Stimulated activated CD4-positive, alpha-beta T cell treated with anti-CD3 and anti-CD28 coated beads, Interleukin-2, amount 100 ng/mL, for 24 hours (primary cell): Measurements from ENCODE around the gene ANAPC2.

Experiments
- DNase-seq, 2 donors: peaks; one replicate each; pipeline ENCODE4 v3.0.0-alpha.2; 2020

ANAPC2 gene

DNA sequence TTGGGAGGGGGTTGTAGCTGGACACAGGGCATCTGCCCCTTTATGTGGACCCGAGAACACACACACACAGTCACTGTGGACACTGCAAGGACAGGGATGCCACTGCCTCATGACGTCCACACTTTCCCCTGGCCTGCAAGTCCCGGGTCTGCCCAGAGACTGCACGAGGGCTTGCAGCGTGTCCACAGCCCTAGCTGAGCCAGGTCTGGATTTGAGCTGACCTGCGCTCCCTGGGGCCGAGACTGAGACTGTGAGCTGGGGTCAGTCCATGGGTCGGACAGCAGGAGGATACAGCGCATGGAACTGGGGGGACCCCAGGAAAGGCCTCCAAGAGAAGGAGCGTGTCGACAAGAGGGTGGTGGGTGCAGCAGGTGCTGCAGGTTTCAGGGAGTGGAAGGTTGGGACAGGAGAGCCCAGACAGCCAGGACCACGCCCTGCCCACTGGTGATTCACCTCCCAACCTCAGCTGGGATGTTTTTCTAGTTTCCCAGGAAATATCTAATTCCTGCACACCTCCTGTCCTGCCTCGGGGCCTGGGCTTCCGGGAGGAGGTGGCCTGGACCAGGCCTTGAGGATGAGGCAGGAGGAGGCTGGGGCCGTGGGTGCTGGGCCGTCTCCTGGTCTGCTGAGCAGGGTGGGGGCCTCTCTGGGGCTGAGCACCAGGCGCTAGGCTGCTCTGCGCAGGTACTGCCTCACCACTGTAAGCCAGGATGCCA lies 38.1 kb upstream of the ANAPC2 start:
- no peak for DNase-seq

DNA sequence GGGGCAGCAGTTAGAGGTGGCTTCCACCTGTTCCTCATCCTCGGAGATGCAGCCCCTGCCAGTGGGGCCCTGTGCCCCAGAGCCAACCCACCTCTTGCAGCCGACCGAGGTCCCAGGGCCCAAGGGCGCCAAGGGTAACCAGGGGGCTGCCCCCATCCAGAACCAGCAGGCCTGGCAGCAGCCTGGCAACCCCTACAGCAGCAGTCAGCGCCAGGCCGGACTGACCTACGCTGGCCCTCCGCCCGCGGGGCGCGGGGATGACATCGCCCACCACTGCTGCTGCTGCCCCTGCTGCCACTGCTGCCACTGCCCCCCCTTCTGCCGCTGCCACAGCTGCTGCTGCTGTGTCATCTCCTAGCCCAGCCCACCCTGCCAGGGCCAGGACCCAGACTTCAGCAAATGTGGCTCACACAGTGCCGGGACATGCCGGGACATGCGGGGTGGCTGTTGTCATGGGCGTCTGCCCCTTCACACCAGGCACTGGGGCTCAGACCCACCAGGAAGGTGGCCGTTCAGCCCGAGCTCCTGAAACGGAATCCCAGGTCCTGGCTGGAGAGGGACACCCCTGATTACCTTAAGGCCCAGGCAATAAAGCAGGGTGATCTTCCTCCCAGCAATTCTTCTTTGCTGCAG lies 37.5 kb upstream of the ANAPC2 start:
- no peak for DNase-seq

DNA sequence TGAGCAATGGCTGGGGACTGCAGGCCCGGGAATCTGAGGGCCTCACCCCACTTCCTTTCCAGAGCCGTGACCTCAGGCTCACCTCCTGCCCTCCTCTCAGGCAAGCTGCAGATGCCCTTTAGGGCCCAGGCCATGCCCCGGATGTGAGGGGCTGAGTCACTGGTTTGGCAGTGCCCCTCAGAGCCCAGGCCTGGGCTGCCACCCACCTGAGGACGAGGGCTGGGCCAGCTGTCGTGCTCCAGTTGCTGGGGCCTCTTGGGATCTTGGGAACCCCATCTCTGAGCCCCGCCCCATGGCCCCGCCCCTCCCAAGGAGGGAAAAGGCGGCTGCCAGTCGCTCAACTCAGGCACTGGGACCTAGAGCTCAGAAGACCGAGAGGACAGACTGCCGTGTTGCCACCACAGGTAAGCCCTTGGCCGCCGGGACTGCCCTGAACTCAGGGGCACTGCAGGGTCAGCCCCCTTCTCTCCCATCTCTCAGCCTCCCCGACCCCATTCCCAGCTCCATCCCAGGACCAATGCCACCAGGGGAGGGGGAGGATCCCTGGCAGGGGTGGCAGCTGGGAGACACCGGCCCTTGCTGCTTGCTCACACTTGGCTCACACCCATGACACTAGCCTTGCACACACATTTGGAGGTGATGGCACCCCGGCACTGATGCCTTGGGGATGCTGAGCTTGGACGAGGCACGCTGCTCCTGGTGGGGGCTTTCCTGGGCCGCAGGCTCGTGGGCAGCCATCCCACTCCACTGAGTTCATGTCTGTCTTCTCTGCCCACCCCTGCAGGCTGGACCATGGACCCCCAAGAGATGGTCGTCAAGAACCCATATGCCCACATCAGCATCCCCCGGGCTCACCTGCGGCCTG lies 36.7 kb upstream of the ANAPC2 start, which contains the start of gene CYSRT1:
Gene CYSRT1, plus strand, starts transcription at position 345 of the 865 bp plus-strand sequence. Its CDS starts 448 bp downstream, at position 793.
- no peak for DNase-seq

DNA sequence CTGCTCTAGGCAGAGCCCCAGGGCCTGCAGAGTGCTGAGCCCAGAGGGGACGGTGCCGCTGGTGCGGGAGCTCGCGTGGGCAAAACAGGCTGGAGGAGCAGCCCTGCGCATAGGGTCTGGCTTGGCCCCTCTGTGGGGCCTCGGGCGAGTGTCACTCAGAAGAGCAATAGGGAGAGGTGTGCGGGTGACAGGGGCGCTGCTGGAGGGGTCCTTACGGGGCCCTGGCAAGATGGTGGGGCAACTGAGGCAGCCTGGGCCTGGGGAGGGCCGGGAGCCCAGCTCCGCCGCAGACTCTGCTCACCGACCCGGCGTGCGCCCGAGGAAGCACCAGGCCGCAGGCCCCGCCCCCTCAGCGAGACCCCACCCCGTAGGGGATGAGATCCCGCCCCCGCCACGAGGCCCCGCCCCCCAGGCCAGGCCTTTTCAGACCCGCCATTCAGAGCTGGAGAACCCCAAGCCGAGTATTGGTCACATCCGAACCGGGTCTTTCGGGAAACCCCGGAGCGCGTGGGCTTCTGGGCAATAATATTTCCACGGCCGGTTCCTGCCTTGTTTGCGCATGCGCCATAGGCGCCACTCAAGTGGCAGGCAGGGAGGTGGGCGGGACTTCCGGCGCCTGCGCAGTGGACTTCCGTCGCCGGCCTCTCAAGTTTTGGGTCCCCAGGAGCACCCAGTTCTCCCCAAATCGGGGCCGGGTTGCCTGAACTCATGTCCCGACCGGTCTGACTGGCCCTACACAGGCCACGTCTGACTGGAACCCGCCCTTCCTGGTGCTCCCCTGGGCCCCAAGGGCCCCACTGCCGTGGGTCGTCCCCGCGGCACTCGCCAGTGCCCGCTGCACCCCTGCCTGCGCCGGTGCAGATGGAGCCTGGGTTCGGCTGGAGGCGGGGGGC lies 35.0 kb upstream of the ANAPC2 start:
- DNase-seq: peak; percentile 98 to 99

DNA sequence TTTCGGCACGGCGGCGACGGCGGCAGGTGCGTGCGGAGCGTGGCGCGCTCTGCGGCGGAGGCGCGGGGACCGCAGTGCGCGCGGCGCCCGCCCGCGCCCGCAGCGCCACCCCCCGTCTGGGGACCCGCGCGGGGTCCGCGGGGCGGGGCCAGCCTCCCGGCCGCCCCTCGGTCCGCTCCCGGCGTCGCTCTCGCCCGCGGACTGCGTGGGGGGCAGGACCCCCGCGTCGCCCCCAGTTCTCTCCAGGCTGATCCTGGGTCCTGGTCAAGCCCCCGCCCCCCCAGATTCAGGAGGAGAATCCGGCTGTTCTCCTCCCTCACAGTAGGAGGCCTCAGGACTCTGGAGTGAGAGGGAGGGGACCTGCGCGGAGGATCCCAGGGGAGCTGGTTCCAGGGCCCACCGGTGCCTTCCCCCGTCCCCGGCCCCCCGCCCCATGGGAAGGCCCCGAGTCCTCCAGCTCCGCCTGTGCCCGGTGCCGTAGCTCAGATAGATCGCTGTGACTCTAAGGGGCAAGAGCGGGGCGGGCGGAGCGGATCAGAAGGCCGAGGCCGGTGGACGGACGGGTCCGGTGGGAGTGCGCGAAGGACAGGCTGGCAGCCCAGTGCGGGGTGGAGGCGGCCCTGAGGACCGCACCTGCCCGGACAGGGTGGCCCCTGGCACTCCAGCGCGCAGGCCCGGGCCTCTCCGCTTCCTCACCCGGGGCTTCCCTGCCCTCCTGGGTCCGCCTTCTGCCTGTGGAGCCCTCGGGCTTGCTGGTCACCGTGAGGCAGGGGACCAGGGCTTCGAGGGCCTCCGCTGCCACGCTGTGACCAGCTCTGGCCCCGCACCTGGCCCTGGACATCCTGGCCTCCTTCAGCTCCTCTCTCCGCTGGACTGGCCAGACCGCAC lies 34.1 kb upstream of the ANAPC2 start, which contains the start of gene RNF208:
Gene RNF208, minus strand, starts transcription at position 51 of the 888 bp plus-strand sequence. CDS start 1,028 bp downstream, outside the sequence.
- no peak for DNase-seq

DNA sequence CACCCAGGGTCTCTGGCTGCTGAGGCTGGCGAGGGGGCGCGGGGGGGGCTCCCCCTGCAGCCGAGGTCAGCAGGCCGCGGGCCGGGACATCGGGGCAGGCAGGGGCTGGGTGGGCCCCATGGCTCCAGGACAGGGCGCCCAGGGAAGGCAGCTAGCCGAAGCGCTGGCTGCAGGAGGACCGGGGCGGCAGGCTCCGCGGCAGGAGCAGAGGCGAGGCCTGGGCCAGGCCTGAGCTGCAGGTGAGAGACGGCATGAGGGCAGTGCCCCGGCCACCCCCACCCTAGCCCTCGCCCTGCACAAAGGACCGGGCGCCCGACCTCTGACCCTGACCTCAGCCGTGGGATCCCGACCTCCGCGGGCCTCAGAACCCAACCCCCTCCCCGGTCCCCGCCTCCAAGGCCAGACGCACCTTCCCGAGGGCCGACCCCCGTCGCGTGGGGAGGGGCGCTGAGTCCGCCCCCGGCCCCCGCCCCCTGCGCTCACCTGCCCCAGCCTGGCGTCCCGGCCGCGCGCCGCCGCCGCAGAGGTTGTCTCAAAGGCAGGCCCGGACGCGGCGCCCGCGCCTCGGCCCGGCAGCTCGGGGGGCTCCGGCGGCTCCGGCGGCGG lies 33.2 kb upstream of the ANAPC2 start:
- no peak for DNase-seq

DNA sequence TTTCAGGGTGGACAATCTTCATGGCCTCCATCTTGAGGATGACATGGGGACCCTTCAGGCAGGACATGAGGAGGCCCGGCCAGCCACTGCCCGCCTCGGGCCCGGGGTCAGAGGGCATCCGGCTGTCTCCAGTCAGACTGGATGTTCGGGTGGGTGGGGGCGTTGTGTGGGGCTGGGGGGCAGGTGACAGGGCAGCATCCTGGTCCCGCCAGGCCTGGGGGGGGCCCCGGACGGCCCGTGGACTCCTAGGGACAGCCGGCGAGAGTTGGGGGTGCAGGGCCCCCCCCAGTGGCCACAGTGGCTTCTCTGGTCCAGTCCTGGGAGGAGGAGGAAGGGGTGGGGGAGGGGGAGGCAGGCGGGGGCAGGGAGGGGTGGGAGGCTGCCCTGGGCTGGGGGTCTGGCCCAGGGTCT lies 32.7 kb upstream of the ANAPC2 start:
- DNase-seq: no peak

DNA sequence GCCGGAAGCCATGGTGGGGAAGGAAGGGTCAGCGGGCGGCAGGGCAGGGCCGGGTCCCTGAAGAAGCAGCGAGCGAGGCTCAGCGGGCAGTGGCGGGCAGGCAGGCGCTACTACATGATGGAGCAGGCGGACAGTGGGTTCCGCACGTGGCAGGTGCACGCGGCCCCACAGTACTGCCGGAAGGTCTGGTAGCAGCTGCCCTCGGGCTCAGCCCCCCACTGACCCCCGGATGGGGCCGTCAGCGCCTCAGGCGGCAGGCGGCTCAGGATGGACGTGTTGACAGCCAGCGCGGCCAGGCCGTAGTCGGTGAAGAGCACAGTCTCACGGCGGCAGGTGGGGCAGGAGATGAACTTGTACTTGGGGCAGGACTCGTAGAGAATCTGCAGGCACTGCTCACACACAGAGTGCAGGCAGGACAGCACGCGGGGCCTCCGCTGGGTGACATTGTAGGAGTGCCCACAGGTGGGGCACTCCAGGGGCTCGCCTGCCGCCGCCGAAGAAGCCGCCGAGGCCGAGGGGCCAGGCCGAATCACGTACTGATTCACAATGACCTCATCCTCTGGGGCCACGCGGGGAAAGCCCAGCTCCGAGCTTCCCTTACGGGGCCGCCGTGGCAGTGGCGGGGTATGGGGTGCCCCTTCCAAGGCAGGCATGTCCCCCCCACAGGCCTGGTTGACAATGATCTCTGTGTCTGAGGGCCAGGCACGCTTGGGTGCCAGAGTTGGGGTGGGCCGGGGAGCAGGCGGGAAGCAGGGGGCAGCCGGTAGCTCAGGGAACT lies 32.1 kb upstream of the ANAPC2 start:
- DNase-seq: no peak

DNA sequence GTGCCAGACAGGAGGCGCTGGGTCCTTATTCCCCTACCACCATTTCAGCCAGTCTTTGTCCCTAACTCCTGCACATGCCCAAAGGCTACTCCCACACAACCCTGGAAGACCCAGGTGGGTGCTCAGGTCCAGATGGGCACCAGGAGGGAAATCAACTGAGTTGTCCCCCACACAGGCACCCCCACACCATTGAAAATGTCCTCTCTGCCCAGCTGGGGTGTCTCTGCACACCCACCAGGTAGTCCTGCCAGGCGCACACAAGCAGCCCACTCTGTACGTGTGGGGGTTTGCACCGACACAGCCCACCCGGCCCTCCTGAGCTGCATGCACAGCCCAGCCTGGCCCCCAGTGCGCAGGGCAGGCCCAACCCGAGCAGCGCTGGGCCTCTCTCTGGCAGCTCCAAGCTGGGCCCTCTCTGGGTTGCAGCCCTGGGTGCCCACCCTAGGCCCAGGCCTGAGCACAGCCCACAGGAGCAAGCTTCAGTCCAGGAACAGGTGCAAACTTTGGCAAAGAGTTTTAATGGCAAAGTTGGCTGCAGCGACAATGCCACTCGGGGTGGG lies 31.5 kb upstream of the ANAPC2 start:
- no peak for DNase-seq

DNA sequence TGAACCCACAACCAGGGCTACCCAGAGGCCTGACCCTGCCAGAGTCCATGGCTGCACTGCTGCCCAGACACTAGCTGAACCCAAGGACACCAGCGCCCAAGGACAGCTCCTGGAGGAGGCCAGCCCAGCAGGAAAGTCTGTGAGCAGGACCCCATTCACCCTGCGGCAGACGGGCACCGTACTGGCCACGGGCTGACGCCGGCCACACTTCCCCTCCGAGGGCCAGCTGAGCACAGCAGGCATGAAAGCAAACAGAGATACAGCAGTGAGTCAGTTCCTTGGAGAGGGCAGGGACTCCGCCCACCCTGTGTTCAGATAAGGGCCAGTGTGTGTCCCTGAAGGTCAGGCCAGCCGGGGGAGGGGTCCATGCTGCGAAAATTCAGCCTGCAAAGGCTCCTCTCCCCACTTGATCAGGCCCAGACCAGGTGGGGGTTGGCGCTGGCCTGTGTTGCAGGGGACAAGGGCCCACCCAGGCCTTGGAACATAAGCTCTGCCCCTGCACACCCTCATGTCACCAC lies 30.5 kb upstream of the ANAPC2 start:
- no peak for DNase-seq

DNA sequence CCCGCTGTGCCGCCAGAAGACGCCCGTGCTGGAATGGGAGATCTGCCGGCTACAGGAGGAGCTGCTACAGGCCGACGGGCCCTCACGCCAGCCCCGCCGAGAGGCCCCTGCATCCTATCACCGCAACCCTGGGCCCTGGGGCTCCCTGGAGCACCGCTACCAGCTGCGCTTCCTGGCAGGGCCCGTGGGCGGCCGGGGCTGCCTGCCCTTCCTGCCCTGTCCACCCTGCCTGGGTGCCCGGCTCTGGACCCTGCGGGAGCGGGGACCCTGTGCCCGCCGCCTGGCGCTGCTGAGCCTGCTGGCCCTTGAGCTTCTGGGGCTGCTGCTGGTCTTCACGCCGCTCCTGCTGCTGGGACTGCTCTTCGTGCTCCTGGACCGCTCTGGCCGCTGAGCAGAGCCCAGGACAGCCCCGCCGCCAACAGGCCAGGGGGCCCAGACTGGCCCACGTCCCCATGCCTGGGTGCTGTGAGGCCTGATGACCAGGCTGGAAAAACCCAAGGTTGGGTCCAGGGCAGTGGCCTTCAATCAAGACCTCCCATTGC lies 29.9 kb upstream of the ANAPC2 start:
- no peak for DNase-seq

DNA sequence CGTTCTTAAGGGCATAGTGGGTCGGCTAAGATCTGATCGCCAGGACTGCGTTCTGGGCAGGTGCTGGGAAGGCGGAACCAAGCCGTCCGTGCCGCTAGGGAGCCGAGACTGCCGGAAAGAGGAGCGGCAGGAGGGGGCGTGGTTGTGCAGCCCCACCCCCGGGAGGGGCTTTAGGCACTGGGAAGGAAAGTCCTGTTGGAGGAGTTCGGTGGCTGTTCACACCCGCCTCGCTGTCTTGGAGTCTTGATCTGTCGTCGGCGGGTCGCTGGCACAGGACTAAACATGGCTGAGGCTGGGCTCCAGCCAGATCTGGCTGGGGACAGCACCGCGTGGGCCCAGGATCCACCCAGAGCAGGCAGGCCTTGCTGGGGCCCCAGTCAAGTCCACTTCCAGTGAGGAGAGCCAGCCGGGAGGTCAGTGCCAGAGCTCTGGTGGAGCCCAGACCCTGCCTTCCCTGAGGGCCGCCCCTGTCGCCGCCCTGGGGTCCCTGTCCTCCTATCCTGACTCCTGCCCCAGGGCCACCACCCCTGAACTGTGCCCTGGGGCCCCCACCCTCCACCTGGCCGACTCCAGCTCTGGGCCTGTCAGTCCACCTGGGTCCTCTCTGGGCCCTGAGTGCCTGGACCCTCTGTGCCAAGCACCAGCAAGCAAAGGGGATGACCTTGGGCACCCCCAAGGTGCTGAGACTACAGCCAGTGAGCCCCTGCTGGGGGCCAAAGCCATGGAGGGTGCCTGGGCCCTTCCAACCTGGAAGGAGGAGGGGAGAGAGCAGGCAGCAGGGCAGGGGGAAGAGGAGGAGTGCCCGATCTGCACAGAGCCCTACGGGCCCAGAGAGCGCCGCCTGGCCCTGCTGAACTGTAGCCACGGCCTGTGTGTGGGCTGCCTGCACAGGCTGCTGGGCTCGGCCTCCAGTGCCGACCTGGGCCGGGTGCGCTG lies 29.2 kb upstream of the ANAPC2 start:
- DNase-seq: no peak

DNA sequence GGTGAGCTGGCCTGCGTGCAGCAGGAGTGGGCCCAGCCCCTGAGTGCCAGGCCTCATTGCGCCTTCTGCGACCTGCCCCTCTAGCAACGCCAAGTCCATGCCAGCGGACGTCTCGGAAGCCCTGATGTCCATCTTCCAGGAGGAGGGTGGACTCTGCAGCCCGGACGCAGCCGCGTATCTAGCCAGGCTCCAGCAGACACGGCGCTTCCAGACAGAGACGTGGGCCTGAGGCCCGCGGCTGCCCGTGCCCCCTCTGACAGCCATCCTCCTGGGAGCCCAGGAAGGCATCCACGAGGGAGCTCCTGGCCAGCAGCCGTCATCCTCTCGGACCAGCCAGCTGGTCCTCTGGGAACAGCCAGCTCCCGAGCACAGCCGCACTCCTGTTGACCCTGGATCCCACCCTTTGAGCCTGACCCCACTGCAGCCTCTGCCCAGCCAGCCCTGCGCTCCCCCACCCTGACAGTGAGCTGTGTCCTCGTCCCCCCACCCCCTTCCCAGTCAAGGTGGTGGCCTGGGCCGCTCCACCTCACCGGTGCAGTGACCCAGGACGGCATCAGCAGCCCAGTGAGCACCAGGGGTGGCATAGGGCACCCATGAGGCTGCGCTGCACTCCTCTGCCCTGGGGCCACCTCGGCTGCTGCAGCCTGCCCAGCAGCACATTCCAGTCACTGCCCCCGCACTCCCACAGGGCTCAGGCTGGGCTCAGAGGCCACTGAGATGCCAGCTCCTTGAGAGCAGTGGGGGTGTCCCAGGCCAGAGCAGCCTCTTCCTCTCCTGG lies 28.0 kb upstream of the ANAPC2 start:
- no peak for DNase-seq

DNA sequence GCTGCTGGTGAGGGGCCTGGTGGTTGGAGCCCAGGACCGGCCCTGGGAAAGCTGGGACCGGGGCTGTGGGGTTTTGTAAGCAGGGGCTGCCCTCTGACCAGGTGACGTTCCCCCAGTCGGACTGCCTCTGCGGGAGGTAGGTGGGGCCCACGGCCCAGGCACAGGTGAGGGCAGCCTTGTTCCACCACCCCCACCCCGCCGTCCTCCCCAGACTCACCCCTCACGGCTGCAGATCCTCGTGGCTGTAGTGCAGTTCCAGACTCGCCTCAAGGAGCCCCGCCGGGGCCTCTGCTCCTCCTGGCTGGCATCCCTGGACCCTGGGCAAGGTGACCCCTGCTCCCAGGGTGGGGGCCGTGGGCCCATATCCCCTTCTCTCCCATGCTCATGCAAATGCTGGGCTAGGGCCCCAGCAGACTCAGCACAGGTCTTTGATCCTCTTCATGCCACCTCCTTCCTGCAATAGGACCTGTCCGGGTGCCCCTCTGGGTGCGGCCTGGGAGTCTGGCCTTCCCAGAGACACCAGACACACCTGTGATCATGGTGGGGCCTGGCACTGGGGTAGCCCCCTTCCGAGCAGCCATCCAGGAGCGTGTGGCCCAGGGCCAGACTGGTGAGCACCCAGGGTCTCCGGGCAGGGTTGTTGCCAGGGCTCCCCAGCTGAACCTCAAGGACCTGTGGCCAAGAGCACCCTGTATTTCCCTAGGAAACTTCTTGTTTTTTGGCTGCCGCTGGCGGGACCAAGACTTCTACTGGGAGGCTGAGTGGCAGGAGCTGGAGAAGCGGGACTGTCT lies 27.0 kb upstream of the ANAPC2 start:
- DNase-seq: no peak

DNA sequence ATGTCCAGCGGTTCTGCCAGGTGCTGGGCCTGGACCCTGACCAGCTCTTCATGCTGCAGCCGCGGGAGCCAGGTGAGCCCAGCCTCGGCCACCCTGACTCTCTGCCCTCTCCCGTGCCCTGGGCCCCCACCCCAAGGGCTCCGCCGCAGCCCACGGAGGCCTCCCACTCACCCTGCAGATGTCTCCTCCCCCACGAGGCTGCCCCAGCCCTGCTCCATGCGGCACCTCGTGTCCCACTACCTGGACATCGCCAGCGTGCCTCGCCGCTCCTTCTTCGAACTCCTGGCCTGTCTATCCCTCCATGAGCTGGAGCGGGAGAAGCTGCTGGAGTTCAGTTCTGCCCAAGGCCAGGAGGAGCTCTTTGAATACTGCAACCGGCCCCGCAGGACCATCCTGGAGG lies 26.3 kb upstream of the ANAPC2 start:
- no peak for DNase-seq
